Astrocyte of the cerebellum (primary cell): ENCODE results near the gene NFKBIZ.

Source experiments
- DNase-seq: peaks from one replicate; pipeline ENCODE4 v3.0.0-alpha.2; 2011; ENCODE audit warnings: low read depth
- H3K4me3 ChIP-seq: 2 replicates; pipeline ENCODE4 v1.5.1; 2011; ENCODE audit warnings: mild to moderate bottlenecking, low read depth, low read length, moderate library complexity
- CTCF ChIP-seq: IDR thresholded peaks from 2 replicates; pipeline ENCODE4 v1.5.1; 2012; ENCODE audit warnings: low read length, low read depth, moderate library complexity, mild to moderate bottlenecking; ENCODE audit errors: missing control alignments
- in situ Hi-C: cut with HindIII; loops from 2 replicates; pipeline ENCODE4 v1.10.0; 2017; ENCODE audit warnings: low sequenced_read_pairs

The NFKBIZ gene

GRCh38 chr3:101813817-101814440 lies 35.4 kb upstream of the NFKBIZ start:
- in situ Hi-C loops, result loop anchor here (5.0 kb wide), 1 partner anchor 423 kb away; no protein-coding TSS in a partner anchor
- TF ChIP-seq CTCF, result peak; percentile 21
- DNase-seq, result peak; percentile 13
- H3K4me3 ChIP-seq, result no peak overlapping the region

- no peak for TF ChIP-seq CTCF
- no peak overlapping the region for H3K4me3 ChIP-seq
- in situ Hi-C loops, result loop anchor here (5.0 kb wide), 1 partner anchor 422 kb away; no protein-coding TSS in a partner anchor
- no peak for DNase-seq
Observed at GRCh38 chr3:101814835-101815234, 34.5 kb upstream of the NFKBIZ start.

GRCh38 chr3:101816215-101817149 lies 32.8 kb upstream of the NFKBIZ start:
- in situ Hi-C loops, result no loop called here

GRCh38 chr3:101817992-101818391 lies 31.3 kb upstream of the NFKBIZ start:
- no peak for TF ChIP-seq CTCF
- in situ Hi-C loops, result no loop called here
- H3K4me3 ChIP-seq, result no peak overlapping the region
- DNase-seq, result no peak

More at GRCh38 chr3:101816215-101817149, 32.8 kb upstream of the NFKBIZ start:
- no peak for DNase-seq
- TF ChIP-seq CTCF, result no peak
- H3K4me3 ChIP-seq, result no peak overlapping the region

GRCh38 chr3:101819649-101820206 lies 29.6 kb upstream of the NFKBIZ start:
- TF ChIP-seq CTCF, result no peak
- in situ Hi-C loops, result no loop called here
- no peak overlapping the region for H3K4me3 ChIP-seq
- no peak for DNase-seq

- in situ Hi-C loops, result no loop called here
- H3K4me3 ChIP-seq, result no peak overlapping the region
- TF ChIP-seq CTCF, result no peak
- DNase-seq, result no peak
Observed at GRCh38 chr3:101821503-101821902, 27.8 kb upstream of the NFKBIZ start.
